ENCODE results near the gene NECTIN1.

DNA sequence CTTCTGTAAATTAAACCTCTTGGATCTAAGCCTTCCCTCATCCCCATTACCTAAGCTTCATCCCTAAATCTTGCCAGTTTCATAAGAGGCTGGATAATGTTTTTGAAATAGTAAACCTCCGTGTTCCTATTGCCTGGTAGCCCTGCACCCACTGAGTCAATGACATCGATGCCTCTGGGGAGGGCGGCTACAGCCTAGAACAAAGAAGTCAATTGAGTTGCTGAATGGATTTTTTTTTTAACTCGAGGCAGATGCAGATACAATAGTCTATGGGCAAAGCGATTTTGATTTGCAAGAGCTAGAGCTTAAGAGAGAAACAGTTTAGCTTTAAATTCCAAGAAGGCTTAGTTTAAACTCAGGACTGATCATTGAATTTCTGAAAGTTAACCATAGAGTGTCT is 121.3 kb downstream of the NECTIN1 start:
- TF ChIP-seq FOS (IDR thresholded peaks at IDR 0.05; ENCODE audit: low read depth, low read length), result no peak
- TF ChIP-seq, protein P1, sequence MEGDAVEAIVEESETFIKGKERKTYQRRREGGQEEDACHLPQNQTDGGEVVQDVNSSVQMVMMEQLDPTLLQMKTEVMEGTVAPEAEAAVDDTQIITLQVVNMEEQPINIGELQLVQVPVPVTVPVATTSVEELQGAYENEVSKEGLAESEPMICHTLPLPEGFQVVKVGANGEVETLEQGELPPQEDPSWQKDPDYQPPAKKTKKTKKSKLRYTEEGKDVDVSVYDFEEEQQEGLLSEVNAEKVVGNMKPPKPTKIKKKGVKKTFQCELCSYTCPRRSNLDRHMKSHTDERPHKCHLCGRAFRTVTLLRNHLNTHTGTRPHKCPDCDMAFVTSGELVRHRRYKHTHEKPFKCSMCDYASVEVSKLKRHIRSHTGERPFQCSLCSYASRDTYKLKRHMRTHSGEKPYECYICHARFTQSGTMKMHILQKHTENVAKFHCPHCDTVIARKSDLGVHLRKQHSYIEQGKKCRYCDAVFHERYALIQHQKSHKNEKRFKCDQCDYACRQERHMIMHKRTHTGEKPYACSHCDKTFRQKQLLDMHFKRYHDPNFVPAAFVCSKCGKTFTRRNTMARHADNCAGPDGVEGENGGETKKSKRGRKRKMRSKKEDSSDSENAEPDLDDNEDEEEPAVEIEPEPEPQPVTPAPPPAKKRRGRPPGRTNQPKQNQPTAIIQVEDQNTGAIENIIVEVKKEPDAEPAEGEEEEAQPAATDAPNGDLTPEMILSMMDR (conservative IDR thresholded peaks at IDR 0.05; ENCODE audit: low read depth, low read length), result no peak
- TF ChIP-seq CEBPB (IDR thresholded peaks at IDR 0.05; ENCODE audit: low read depth, low read length), result no peak
- TF ChIP-seq MAFK (IDR thresholded peaks at IDR 0.05; ENCODE audit: low read depth, low read length), result no peak
- no peak for TF ChIP-seq POLR2A (IDR thresholded peaks at IDR 0.05; ENCODE audit: low read depth, low read length)
- TF ChIP-seq RFX5 (IDR thresholded peaks at IDR 0.05; ENCODE audit: low read depth, low read length), result no peak
- TF ChIP-seq RAD21 (IDR thresholded peaks at IDR 0.05; ENCODE audit: low read length), result no peak
- no peak for TF ChIP-seq SMC3 (IDR thresholded peaks at IDR 0.05; ENCODE audit: low read depth, low read length)
- no peak for TF ChIP-seq CHD1 (IDR thresholded peaks at IDR 0.05; ENCODE audit: low read depth, low read length)
- TF ChIP-seq, protein P2, sequence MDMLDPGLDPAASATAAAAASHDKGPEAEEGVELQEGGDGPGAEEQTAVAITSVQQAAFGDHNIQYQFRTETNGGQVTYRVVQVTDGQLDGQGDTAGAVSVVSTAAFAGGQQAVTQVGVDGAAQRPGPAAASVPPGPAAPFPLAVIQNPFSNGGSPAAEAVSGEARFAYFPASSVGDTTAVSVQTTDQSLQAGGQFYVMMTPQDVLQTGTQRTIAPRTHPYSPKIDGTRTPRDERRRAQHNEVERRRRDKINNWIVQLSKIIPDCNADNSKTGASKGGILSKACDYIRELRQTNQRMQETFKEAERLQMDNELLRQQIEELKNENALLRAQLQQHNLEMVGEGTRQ (IDR thresholded peaks at IDR 0.05; ENCODE audit: low read depth, low read length), result no peak
- TF ChIP-seq MAZ (IDR thresholded peaks at IDR 0.05; ENCODE audit: borderline replicate concordance, low read depth, low read length), result no peak
- no peak for TF ChIP-seq BHLHE40 (IDR thresholded peaks at IDR 0.05; ENCODE audit: low read depth, low read length)
- TF ChIP-seq MXI1 (IDR thresholded peaks at IDR 0.05; ENCODE audit: borderline replicate concordance, low read depth, low read length), result no peak

Data from IMR-90 (cell line).